COLO668 (cell line): Measurements from ENCODE around the gene RAI1.
A peak's percentile ranks its signal among the peaks of the same experiment; 100 is the strongest.

Experiments
- DNase-seq: peaks from one replicate; lab custom pipeline; 2025; ENCODE audit not compliant: unreplicated experiment; lab: John Stamatoyannopoulos, UW

The RAI1 gene

DNA sequence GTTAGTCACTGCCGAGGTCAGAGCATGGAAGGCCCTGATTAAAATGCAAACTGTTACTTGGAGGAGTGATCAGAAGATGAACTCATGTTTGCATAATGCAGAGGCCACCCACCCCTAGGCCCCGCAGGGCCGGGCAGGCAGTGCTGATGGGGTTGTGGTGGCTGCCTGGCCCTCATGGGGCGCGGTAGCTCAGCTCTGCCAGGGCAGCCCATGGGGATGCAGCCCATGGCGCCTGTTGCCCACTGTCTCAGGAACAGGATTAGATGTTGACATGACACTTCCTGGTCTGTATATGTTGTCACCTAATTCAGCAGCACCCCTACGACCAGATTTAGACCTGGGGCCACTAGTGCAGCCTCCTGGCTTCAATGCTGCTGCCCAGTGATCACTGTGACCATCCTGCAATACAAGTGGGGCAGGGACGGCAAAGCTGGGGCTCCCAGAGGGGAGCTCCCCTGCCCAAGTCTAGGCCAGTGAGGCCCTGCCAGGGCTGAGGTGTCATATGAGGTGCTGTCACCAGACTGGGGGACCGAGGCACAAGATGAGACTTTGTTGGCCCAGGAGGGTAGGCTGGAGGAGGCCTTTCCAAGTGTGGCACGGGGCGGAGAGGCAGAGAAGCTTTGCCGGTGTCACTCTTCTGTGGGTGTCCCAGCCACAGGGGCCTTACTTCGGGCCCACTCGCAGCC lies 49.1 kb downstream of the RAI1 start:
- DNase-seq = no peak

GRCh38 chr17:17732444-17732843 lies 51.2 kb downstream of the RAI1 start:
- DNase-seq = no peak

DNA sequence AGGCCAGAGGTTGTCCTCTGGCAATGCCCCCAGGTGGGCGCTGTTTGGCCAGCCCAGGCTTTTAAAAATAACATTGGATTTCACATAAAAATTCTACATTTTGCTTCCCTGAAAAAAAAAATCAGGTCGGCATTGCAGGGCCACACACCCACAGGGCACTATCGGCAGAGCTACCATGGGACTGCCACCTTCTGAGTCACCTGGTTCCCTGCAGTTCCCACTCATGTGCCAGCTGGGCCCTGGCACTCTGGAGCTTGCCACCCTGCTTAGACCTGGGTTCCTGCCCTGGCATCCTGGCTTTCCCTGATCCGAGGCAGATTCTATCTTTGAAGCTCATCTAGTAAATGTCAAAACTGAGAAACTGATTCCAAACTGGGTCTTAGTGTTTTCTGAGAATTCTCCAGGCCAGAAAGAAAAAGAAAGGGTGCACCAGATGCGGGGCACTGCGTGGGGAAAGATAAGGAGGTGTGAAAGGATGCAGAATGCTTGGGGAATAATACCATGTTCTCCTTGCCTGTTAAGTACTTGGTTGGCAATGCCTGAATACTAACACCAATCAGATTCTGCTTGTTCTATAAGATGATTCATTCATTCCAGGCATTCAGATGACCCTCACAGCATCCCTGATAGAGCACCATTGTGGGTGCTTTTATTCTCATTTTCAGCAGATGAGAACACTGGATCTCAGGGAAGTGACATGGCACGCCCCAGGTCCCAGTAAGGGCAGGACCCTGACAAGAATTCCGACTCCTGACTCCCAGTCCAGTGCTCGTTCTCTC lies 51.8 kb downstream of the RAI1 start:
- DNase-seq = no peak

DNA sequence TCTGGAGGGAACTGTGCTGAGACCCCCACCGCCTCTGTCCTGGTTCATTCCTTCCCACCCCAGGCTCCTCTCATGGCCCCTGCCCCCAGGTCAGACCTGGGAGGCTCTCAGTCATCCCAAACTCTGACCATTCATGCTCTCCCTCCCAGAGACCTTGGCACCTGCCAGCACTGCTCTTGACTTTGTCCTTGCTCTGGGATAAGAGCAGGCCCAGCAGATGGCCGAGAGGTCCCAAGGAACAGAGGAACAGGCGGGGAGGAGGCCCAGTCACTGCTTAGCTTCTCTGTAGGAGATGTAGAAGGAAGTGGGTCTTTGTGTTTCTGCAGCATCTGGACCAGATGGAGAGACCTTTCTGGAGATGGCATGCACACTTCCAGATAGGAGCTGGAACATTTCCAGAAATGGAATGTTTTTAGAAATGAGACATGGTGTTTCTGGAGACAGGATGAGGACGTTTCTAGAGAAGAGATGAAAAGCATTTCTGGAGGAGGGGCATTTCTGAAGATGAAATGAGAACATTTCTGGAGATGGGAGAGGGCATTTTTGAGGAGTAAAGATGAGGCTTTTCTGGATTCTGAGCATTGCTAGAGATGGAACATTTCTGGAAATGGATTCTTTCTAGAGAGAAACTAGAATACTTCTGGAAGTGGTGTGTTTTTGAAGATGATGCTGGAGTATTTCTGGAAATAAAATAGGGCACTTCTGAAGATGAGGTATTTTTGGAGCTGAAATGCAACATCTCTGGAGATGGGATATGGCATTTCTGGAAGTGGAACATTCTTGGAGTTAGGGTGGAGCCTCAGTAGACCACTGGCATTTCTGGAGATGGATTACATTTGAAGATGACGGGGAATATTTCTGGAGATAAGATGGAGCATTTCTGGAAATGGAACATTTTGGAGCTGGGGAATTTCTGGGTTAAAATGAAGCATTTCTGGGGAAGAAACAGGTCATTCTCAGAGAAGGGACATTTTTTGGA lies 55.2 kb downstream of the RAI1 start:
- DNase-seq = no peak

GRCh38 chr17:17737961-17738894 lies 57.0 kb downstream of the RAI1 start:
- DNase-seq = peak; percentile 28

- DNase-seq = peak; percentile 27
These were observed 57.6 kb downstream of the RAI1 start for GRCh38 chr17:17738901-17739300.

- DNase-seq = peak; percentile 52
These were observed 58.3 kb downstream of the RAI1 start for GRCh38 chr17:17739388-17740066.

- no peak for DNase-seq
These were observed 59.5 kb downstream of the RAI1 start for GRCh38 chr17:17740615-17741348.

DNA sequence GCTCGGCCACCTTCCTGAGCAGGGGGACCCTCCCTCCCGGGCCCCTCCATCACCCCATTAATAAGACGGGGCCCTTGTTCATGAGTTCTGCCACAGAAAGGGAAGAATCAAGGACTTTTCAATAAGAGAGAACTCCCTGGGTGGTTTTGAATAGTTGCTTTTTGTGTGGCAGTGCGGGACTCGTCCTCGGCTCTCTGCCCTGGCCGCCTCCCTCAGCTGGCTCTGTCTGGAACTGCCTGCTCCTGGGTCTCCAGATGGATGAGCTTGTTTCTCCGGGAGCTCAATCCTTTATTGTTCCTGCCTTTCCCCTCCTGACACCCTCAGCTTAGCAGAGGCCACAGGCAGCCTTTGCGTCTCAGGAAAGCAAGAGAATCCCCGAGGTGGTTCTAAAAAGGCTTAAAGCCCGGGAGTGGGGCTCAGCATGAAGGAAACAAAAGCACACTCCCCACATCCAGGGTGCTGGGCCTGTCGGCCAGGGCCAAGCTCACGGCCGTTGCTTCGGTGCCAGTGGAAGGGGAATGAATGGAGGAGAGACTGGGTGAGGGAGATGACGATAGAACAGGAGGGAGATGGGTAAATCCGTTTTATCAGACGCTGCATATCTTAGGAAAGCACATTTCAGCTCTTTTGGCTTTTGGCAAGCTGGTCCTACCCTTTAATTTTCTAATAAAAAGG lies 60.2 kb downstream of the RAI1 start:
- DNase-seq = no peak

GRCh38 chr17:17742133-17742621 lies 60.9 kb downstream of the RAI1 start:
- no peak for DNase-seq

- no peak for DNase-seq
These were observed 61.6 kb downstream of the RAI1 start for GRCh38 chr17:17742688-17743390.

DNA sequence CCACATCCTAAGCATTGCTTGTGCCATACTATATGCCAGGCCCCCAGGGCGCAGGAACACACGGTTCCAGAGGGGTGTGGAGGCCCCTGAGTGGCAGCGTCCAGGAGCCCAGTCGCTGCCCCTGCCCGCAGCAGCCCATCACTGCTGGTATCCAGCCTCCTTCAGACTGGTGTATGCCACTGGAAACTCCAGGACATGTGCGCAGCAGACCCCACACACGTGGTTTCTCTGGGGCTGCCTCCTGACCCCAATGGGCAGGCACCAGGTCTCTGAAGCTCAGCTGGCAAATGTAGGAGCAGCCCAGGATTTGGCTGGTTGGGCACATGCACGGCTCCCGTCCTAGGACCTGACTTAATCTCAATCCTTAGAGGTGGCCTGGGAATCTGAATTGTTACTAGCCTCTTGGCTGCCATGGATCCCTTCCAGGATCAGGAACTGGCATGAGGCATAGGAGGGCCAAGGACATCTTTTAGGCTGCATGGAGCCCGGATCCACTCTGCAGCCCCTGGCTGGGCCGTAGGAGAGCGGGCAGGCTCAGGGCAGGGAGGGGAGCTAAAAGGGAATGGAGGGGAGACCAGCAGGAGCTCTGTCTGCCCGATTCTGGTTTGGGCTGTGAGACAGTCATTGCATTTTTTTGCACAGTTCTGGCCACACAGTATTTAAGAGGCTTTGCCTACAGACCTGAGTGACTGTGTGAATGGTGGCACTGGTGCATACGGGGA lies 62.3 kb downstream of the RAI1 start:
- no peak for DNase-seq

- DNase-seq = no peak
These were observed 62.9 kb downstream of the RAI1 start for GRCh38 chr17:17744116-17744515.

DNA sequence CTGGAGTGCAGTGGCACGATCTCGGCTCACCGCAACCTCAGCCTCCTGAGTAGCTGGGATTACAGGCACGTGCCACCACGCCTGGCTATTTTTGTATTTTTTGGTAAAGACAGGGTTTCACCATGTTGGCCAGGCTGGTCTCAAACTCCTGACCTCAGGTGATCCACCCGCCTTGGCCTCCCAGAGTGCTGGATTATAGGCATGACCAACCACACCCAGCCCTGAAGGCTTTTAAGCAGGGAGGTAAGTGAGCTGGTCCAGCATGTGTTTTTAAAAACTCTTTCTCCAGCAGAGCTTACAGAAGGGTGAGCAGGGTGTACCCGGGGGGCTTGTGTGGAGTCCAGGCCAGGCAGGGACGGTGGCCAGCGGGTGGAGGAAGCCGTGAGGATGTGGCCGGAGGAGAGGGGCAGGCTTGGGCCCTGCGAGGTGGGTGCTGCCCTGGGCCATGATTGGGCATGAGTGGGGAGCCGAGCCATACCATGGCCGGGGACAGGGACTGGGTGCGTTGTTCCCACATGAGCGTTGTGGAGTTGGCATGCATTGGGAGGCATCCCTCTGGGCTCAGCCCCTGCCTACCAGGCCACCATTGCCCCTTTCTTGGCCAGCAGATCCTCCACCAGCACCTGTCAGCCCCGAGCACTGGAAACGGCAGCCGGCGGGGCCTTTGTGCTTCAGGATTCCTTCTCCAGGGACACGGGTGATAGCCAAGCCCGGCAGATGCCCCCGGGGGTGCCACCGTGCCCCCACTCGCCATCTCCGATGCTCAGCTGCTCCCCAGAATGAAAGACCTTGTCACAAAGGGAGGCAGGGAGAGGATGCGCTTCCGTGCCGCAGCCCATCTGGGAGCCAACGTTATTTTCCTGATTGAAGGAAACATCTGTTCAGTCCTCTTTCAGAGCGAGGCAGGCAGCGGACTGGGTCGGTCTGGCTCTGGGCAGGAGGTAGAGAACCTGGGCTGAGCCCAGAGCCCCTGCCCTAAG lies 64.5 kb downstream of the RAI1 start:
- DNase-seq = no peak

GRCh38 chr17:17748179-17748578 lies 66.9 kb downstream of the RAI1 start:
- DNase-seq = no peak

DNA sequence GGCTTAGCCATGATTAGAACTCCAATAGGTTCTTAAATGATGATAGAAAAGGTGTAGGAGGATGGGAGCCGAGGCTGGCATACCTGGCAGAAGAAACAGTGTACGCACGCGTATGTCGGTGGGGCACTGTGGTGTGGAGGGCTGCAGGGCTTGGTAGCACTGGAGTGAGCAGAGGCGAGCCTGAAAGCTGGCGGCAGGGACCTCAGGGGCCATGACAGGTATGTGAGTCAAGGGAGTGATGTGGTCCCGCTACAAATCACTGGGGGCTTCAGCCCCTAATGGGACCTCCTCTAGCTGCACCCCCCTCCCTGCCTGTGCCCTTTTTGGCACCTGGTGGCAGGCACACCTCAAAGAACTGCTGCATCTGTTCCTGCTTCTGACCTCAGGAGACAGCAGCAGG lies 67.3 kb downstream of the RAI1 start:
- no peak for DNase-seq
